Astrocyte of the cerebellum (primary cell): Measurements from ENCODE around the gene SMG7.
A peak's percentile ranks its signal among the peaks of the same experiment; 100 is the strongest.

Source experiments
- DNase-seq: peaks from one replicate; pipeline ENCODE4 v3.0.0-alpha.2; 2011; ENCODE audit warnings: low read depth
- H3K4me3 ChIP-seq: 2 replicates; pipeline ENCODE4 v1.5.1; 2011; ENCODE audit warnings: mild to moderate bottlenecking, low read depth, low read length, moderate library complexity
- in situ Hi-C: cut with HindIII; loops from 2 replicates; pipeline ENCODE4 v1.10.0; 2017; ENCODE audit warnings: low sequenced_read_pairs
- TF ChIP-seq, protein P1 (sequence below): IDR thresholded peaks from 2 replicates; pipeline ENCODE4 v1.5.1; 2012; ENCODE audit warnings: low read length, low read depth, moderate library complexity, mild to moderate bottlenecking; ENCODE audit errors: missing control alignments

Gene SMG7

GRCh38 chr1:183593356-183593755 lies 121.1 kb downstream of the SMG7 start:
- no peak for DNase-seq
- H3K4me3 ChIP-seq = no peak overlapping the region
- TF ChIP-seq, protein P1, sequence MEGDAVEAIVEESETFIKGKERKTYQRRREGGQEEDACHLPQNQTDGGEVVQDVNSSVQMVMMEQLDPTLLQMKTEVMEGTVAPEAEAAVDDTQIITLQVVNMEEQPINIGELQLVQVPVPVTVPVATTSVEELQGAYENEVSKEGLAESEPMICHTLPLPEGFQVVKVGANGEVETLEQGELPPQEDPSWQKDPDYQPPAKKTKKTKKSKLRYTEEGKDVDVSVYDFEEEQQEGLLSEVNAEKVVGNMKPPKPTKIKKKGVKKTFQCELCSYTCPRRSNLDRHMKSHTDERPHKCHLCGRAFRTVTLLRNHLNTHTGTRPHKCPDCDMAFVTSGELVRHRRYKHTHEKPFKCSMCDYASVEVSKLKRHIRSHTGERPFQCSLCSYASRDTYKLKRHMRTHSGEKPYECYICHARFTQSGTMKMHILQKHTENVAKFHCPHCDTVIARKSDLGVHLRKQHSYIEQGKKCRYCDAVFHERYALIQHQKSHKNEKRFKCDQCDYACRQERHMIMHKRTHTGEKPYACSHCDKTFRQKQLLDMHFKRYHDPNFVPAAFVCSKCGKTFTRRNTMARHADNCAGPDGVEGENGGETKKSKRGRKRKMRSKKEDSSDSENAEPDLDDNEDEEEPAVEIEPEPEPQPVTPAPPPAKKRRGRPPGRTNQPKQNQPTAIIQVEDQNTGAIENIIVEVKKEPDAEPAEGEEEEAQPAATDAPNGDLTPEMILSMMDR = no peak
- in situ Hi-C loops = no loop called here

GRCh38 chr1:183595537-183595936 lies 123.2 kb downstream of the SMG7 start:
- TF ChIP-seq, protein P1 = no peak
- no peak for DNase-seq
- in situ Hi-C loops = no loop called here
- no peak overlapping the region for H3K4me3 ChIP-seq

DNA sequence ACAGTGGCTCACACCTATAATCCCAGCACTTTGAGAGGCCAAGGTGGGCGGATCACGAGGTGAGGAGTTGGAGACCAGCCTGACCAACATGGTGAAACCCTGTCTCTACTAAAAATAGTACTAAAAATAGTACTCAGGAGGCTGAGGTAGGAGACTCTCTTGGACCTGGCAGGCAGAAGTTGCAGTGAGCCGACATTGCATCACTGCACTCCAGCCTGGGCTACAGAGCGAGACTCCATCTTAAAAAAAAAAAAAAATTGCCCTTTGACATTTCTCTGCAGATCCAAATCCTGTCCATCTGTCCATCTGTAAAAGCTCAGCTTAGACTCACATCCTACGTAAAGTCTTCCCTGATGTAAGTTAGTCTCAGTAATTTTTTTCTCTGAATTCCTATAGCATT lies 124.2 kb downstream of the SMG7 start:
- no peak for DNase-seq
- in situ Hi-C loops = no loop called here
- TF ChIP-seq, protein P1 = no peak
- no peak overlapping the region for H3K4me3 ChIP-seq

- no peak for DNase-seq
- in situ Hi-C loops = no loop called here
- TF ChIP-seq, protein P1 = no peak
- H3K4me3 ChIP-seq = no peak overlapping the region
These were observed 125.5 kb downstream of the SMG7 start for GRCh38 chr1:183597656-183598347.

- in situ Hi-C loops = no loop called here
- TF ChIP-seq, protein P1 = no peak
- DNase-seq = no peak
- no peak overlapping the region for H3K4me3 ChIP-seq
These were observed 126.1 kb downstream of the SMG7 start for GRCh38 chr1:183598386-183598785.

DNA sequence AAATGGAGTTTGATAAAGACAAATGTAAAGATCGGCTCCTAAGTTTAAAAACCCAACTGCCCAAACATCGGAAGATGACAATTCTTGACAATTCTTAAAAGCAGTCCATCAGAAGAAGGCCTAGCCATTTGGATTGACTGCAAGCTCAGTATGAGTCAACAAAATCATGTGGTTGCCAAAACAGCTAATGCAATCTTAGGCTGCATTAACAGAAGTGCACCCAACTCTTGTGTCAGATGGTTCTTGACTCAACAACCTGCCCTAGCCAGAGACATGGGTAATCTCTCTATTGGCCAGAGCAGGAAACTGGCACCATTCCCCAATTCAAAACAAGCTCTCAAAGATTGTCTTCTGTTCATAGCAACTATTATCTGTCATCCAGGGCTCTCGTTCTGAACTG lies 127.8 kb downstream of the SMG7 start:
- in situ Hi-C loops = loop anchor here (5.0 kb wide), 1 partner anchor 63 kb away; no protein-coding TSS in a partner anchor
- H3K4me3 ChIP-seq = no peak overlapping the region
- TF ChIP-seq, protein P1 = no peak
- DNase-seq = peak; percentile 6
